ENCODE measurements around the gene AMOTL1. TPM values are rescaled to one million over a fixed set of nuclear protein-coding genes. Genes with fewer than 3 reads are reported as not detected.

AMOTL1 gene
- total and polyA plus RNA-seq, 5 donors from 2014 or later, result 0.20 to 0.67 (median 0.40) TPM; not detected in 1

DNA sequence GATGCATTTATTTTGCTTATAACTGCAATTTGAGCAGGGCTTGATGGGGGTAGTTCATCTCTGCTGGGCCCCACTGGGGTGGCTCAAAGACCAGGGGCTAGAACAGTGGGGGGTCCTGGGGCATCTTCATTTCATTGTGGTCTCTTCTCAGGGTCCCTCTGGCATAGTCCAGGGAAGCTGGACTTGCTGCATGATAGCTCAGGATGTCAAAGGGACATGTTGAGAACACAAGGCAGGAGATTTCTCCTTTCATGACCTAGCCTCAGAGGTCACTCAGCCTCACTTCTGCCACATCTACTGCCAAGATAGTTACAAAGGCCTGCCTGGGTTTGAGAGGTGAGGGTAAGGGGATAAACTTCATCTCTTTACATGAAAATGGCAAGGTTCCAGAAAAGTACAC, 115.7 kb downstream of the AMOTL1 start:
- no peaks in the 10 kb centered on the region for H3K4me1 Mint-ChIP-seq
- Histone ChIP-seq H3K36me3 (ENCODE audit: control insufficient read depth, insufficient read depth, low read length) (no peaks in the 10 kb centered on the region), H3K4me1 (ENCODE audit: control insufficient read depth, insufficient read depth, low read length, poor library complexity, severe bottlenecking) (no peaks in the 10 kb centered on the region), H3K9me3 (ENCODE audit: control insufficient read depth in 2 of 2, low read length in 2 of 2) (peaks cover 4 to 16% of the 10 kb centered on the region in 2 experiments), H3K27me3 (ENCODE audit: control insufficient read depth, insufficient read depth, low read length) (no peaks in the 10 kb centered on the region), H3K27ac (ENCODE audit: insufficient read depth, low read length, poor library complexity, severe bottlenecking) (no peak overlapping the region), H3K4me3 (ENCODE audit: low read depth, low read length) (no peak overlapping the region)
- H3K9me3 Mint-ChIP-seq, result peaks cover 2 to 19% (median 6%) of the 10 kb centered on the region in 7 donors
- no peak for ATAC-seq (ENCODE audit: low read depth in 2 of 2)
- no peak overlapping the region for H3K27ac Mint-ChIP-seq
- H3K36me3 Mint-ChIP-seq, result peaks cover 13% of the 10 kb centered on the region
- no peak overlapping the region for H3K4me3 Mint-ChIP-seq
- no peaks in the 10 kb centered on the region for H3K27me3 Mint-ChIP-seq
- no peak for DNase-seq

DNA sequence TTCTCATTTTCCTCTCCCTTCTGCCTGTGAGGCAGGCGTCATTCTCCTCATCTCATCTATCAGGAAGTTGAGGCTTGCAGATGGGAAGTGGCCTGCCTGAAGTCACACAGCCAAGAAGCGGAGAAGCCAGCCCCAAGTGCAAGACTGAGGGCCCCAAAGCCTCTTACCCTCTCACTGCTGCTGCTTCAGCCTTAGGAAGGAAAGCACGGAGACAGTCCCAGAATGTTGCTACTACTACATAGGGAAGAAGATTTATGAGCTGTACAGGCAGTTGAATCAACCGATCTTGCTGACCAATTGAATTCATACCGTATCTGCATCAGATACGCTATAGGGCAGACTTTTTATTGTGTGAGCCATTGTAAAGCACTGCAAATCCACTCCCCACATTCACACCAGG, 116.2 kb downstream of the AMOTL1 start:
- Histone ChIP-seq H3K4me3 (ENCODE audit: low read depth, low read length) (no peak overlapping the region), H3K9me3 (ENCODE audit: control insufficient read depth in 2 of 2, low read length in 2 of 2) (peaks cover 4 to 20% of the 10 kb centered on the region in 2 experiments), H3K27me3 (ENCODE audit: control insufficient read depth, insufficient read depth, low read length) (no peaks in the 10 kb centered on the region), H3K36me3 (ENCODE audit: control insufficient read depth, insufficient read depth, low read length) (no peaks in the 10 kb centered on the region), H3K4me1 (ENCODE audit: control insufficient read depth, insufficient read depth, low read length, poor library complexity, severe bottlenecking) (no peaks in the 10 kb centered on the region), H3K27ac (ENCODE audit: insufficient read depth, low read length, poor library complexity, severe bottlenecking) (no peak overlapping the region)
- no peak for ATAC-seq (ENCODE audit: low read depth in 2 of 2)
- Mint-ChIP-seq H3K4me3 (no peak overlapping the region), H3K36me3 (peaks cover 13% of the 10 kb centered on the region), H3K27ac (no peak overlapping the region), H3K27me3 (no peaks in the 10 kb centered on the region), H3K4me1 (no peaks in the 10 kb centered on the region), H3K9me3 (peaks cover 2 to 21% (median 8%) of the 10 kb centered on the region in 7 donors)
- DNase-seq, result no peak

DNA sequence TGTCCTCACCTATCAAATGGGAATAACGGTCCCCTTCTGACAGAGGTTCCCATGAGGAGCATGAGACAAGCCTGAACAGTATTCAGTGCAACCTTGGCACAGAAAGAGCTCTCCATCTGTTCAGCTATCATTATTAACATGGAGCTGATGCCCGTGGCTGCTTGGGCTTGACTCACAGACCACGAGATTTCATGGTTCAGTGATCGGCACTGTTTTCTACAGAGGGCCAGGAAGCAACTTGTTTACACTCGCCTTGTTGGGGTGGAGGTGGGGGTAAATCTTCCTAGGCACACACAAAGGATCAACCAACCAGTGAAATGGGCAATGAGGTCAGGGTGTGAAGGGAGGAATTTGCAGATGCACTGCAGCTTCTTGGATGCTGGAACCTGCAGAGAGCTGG, 117.0 kb downstream of the AMOTL1 start:
- ATAC-seq (ENCODE audit: low read depth in 2 of 2), result no peak

DNA sequence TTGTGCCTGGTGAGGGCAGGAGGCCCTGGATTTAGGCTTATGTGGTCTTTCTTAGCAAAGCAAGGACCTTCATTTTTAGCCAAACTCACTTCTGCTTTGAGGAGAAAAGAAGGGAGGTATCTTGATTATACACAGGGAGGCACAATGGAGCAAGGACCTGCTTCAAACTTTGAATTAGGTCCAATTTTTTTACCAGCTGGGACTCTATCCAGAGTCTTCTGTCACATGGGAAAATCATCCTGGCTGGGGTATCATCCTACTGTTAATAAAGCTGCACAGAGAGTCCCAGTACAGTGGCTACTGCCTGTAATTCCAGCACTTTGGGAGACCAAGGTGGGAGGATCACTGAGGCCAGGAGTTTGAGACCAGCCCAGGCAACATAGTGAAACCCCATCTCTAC, 117.4 kb downstream of the AMOTL1 start:
- peaks cover 4 to 25% (median 12%) of the 10 kb centered on the region in 7 donors for H3K9me3 Mint-ChIP-seq
- Histone ChIP-seq H3K36me3 (ENCODE audit: control insufficient read depth, insufficient read depth, low read length) (no peaks in the 10 kb centered on the region), H3K27me3 (ENCODE audit: control insufficient read depth, insufficient read depth, low read length) (no peaks in the 10 kb centered on the region), H3K9me3 (ENCODE audit: control insufficient read depth in 2 of 2, low read length in 2 of 2) (peaks cover 4 to 20% of the 10 kb centered on the region in 2 experiments), H3K4me3 (ENCODE audit: low read depth, low read length) (no peak overlapping the region), H3K4me1 (ENCODE audit: control insufficient read depth, insufficient read depth, low read length, poor library complexity, severe bottlenecking) (no peaks in the 10 kb centered on the region), H3K27ac (ENCODE audit: insufficient read depth, low read length, poor library complexity, severe bottlenecking) (no peak overlapping the region)
- no peak for DNase-seq
- H3K27ac Mint-ChIP-seq, result peak overlapping the region in 1 of 3 donors; percentile 69
- ATAC-seq (ENCODE audit: low read depth in 2 of 2), result no peak
- no peak overlapping the region for H3K4me3 Mint-ChIP-seq
- no peaks in the 10 kb centered on the region for H3K27me3 Mint-ChIP-seq
- H3K36me3 Mint-ChIP-seq, result peaks cover 15% of the 10 kb centered on the region
- H3K4me1 Mint-ChIP-seq, result no peaks in the 10 kb centered on the region

More for the DNA sequence above, 117.0 kb downstream of the AMOTL1 start:
- Mint-ChIP-seq H3K27me3 (no peaks in the 10 kb centered on the region), H3K9me3 (peaks cover 4 to 22% (median 12%) of the 10 kb centered on the region in 7 donors), H3K4me1 (no peaks in the 10 kb centered on the region), H3K4me3 (no peak overlapping the region), H3K27ac (peak overlapping the region in 1 of 3 donors; percentile 69), H3K36me3 (peaks cover 13% of the 10 kb centered on the region)
- Histone ChIP-seq H3K4me1 (ENCODE audit: control insufficient read depth, insufficient read depth, low read length, poor library complexity, severe bottlenecking) (no peaks in the 10 kb centered on the region), H3K9me3 (ENCODE audit: control insufficient read depth in 2 of 2, low read length in 2 of 2) (peaks cover 4 to 20% of the 10 kb centered on the region in 2 experiments), H3K4me3 (ENCODE audit: low read depth, low read length) (no peak overlapping the region), H3K27me3 (ENCODE audit: control insufficient read depth, insufficient read depth, low read length) (no peaks in the 10 kb centered on the region), H3K36me3 (ENCODE audit: control insufficient read depth, insufficient read depth, low read length) (no peaks in the 10 kb centered on the region), H3K27ac (ENCODE audit: insufficient read depth, low read length, poor library complexity, severe bottlenecking) (no peak overlapping the region)
- DNase-seq, result no peak

DNA sequence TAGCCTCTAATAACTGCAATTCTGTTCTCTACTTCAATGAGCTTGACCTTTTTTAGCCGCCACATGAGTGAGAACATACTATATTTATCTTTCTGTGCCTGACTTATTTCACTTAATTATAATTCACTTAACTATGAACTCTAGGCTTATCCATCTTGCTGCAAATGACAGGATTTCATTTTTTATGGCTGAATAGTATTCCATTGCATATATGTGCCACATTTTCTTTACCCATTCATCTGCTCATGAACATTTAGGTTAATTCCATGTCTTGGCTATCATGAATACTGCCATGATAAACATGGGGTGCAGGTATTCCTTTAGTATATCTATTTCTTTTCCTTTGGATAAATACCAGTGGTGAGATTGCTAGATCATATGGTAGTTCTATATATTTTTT, 120.0 kb downstream of the AMOTL1 start:
- Mint-ChIP-seq H3K4me1 (no peaks in the 10 kb centered on the region), H3K36me3 (peaks cover 13% of the 10 kb centered on the region), H3K27me3 (peaks cover 6% of the 10 kb centered on the region), H3K27ac (no peak overlapping the region), H3K9me3 (peaks cover 4 to 50% (median 25%) of the 10 kb centered on the region in 7 donors), H3K4me3 (peak overlapping the region in 1 of 4 donors; percentile 4)
- no peaks in the 10 kb centered on the region for H3K4me1 ChIP-seq (ENCODE audit: control insufficient read depth, insufficient read depth, low read length, poor library complexity, severe bottlenecking)
- no peak overlapping the region for H3K27ac ChIP-seq (ENCODE audit: insufficient read depth, low read length, poor library complexity, severe bottlenecking)
- H3K36me3 ChIP-seq (ENCODE audit: control insufficient read depth, insufficient read depth, low read length), result no peaks in the 10 kb centered on the region
- H3K4me3 ChIP-seq (ENCODE audit: low read depth, low read length), result no peak overlapping the region
- no peak for DNase-seq
- H3K9me3 ChIP-seq (ENCODE audit: control insufficient read depth in 2 of 2, low read length in 2 of 2), result peaks cover 11 to 36% of the 10 kb centered on the region in 2 experiments
- ATAC-seq (ENCODE audit: low read depth in 2 of 2), result no peak
- no peaks in the 10 kb centered on the region for H3K27me3 ChIP-seq (ENCODE audit: control insufficient read depth, insufficient read depth, low read length)

DNA sequence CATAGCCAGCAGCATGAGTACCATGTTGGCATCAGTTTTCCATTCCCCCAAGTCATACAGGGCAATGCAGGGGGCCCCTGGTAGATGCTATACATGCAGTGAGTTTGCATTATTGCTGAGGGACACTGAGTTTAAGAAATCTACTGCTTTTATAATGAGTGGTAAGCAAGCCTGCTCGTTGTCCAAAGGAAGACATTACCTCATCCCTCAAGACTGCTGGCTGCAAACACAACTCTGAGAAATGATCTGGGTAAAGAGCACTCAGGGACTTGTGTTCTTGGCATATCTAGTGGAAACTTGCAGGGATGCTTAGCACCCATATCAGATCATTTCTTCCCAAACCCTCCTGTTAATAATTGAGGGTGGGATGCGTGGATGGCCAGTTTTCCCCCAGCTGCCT, 127.3 kb downstream of the AMOTL1 start:
- Mint-ChIP-seq H3K9me3 (peaks cover 0 to 41% (median 15%) of the 10 kb centered on the region in 7 donors), H3K27ac (no peak overlapping the region), H3K4me1 (no peaks in the 10 kb centered on the region), H3K27me3 (peaks cover 14% of the 10 kb centered on the region), H3K4me3 (no peak overlapping the region), H3K36me3 (peaks cover 8% of the 10 kb centered on the region)
- DNase-seq (no peak), ATAC-seq (ENCODE audit: low read depth in 2 of 2) (no peak)
- Histone ChIP-seq H3K4me3 (ENCODE audit: low read depth, low read length) (no peak overlapping the region), H3K4me1 (ENCODE audit: control insufficient read depth, insufficient read depth, low read length, poor library complexity, severe bottlenecking) (no peaks in the 10 kb centered on the region), H3K9me3 (ENCODE audit: control insufficient read depth in 2 of 2, low read length in 2 of 2) (peaks cover 17 to 23% of the 10 kb centered on the region in 2 experiments), H3K27me3 (ENCODE audit: control insufficient read depth, insufficient read depth, low read length) (no peaks in the 10 kb centered on the region), H3K27ac (ENCODE audit: insufficient read depth, low read length, poor library complexity, severe bottlenecking) (no peak overlapping the region), H3K36me3 (ENCODE audit: control insufficient read depth, insufficient read depth, low read length) (no peaks in the 10 kb centered on the region)

DNA sequence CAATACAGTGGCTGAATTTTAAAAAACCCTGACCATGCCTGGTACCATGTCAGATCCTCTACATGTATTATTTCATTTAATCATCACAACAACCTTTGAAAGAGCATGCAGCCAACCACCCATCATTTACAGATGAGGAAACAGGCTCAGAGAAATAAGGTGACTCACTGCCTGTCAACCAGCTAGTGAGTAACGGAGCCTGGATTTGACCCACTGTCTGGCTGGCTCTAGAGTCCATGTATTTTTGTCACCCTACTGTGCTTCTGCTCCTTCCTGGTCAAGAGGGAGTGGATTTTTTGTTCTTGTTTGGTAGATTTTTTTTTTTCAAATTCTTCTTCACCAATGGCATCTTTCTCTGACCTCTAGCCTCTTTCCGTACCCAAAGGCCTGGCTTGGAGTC, 127.8 kb downstream of the AMOTL1 start:
- Mint-ChIP-seq H3K27ac (no peak overlapping the region), H3K4me3 (no peak overlapping the region), H3K9me3 (peaks cover 2 to 36% (median 15%) of the 10 kb centered on the region in 7 donors), H3K4me1 (no peaks in the 10 kb centered on the region), H3K27me3 (peaks cover 14% of the 10 kb centered on the region), H3K36me3 (peaks cover 4% of the 10 kb centered on the region)
- DNase-seq (no peak), ATAC-seq (ENCODE audit: low read depth in 2 of 2) (no peak)
- Histone ChIP-seq H3K36me3 (ENCODE audit: control insufficient read depth, insufficient read depth, low read length) (no peaks in the 10 kb centered on the region), H3K4me3 (ENCODE audit: low read depth, low read length) (no peak overlapping the region), H3K4me1 (ENCODE audit: control insufficient read depth, insufficient read depth, low read length, poor library complexity, severe bottlenecking) (no peaks in the 10 kb centered on the region), H3K27ac (ENCODE audit: insufficient read depth, low read length, poor library complexity, severe bottlenecking) (no peak overlapping the region), H3K9me3 (ENCODE audit: control insufficient read depth in 2 of 2, low read length in 2 of 2) (peaks cover 17 to 19% of the 10 kb centered on the region in 2 experiments), H3K27me3 (ENCODE audit: control insufficient read depth, insufficient read depth, low read length) (no peaks in the 10 kb centered on the region)

DNA sequence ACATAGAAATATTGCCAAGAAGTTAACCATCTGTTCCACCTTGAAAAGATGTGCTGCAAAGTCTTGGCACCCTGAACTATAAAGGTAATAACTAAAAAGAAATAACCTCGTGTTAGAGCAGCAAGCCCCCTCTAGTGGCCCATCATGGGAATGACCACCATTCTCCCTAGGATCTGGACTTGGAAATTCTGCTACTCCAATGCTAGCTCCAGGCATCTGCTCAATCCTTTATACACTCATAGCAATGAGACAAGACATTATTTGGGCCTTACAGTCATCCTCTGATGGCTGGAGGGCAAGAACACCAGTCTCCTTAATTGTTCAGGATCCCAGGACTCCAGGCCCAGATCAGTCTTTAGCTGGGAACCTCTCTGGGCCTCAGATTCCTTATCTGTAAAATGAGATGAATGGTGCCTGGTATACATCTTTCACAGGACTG, 129.2 kb downstream of the AMOTL1 start:
- peaks cover 10% of the 10 kb centered on the region for H3K27me3 Mint-ChIP-seq
- Histone ChIP-seq H3K27me3 (ENCODE audit: control insufficient read depth, insufficient read depth, low read length) (no peaks in the 10 kb centered on the region), H3K9me3 (ENCODE audit: control insufficient read depth in 2 of 2, low read length in 2 of 2) (peaks cover 12 to 17% of the 10 kb centered on the region in 2 experiments), H3K36me3 (ENCODE audit: control insufficient read depth, insufficient read depth, low read length) (no peaks in the 10 kb centered on the region), H3K4me3 (ENCODE audit: low read depth, low read length) (no peak overlapping the region), H3K4me1 (ENCODE audit: control insufficient read depth, insufficient read depth, low read length, poor library complexity, severe bottlenecking) (no peaks in the 10 kb centered on the region), H3K27ac (ENCODE audit: insufficient read depth, low read length, poor library complexity, severe bottlenecking) (no peak overlapping the region)
- H3K4me3 Mint-ChIP-seq, result no peak overlapping the region
- ATAC-seq (ENCODE audit: low read depth in 2 of 2), result peak in 1 of 2 donors; percentile 37
- H3K36me3 Mint-ChIP-seq, result peaks cover 4% of the 10 kb centered on the region
- peaks cover 1 to 28% (median 11%) of the 10 kb centered on the region in 7 donors for H3K9me3 Mint-ChIP-seq
- peak in 2 of 3 donors; percentile 10 to 40 for DNase-seq
- H3K27ac Mint-ChIP-seq, result no peak overlapping the region
- no peaks in the 10 kb centered on the region for H3K4me1 Mint-ChIP-seq

Data from CD4-positive, CD25-positive, alpha-beta regulatory T cell (primary cell).